Measurements from ENCODE around the gene GABRB1. TPM values are rescaled to one million over a fixed set of nuclear protein-coding genes. Genes with fewer than 3 reads are reported as not detected.

The GABRB1 gene
- polyA plus RNA-seq, 3 donors: not detected

DNA sequence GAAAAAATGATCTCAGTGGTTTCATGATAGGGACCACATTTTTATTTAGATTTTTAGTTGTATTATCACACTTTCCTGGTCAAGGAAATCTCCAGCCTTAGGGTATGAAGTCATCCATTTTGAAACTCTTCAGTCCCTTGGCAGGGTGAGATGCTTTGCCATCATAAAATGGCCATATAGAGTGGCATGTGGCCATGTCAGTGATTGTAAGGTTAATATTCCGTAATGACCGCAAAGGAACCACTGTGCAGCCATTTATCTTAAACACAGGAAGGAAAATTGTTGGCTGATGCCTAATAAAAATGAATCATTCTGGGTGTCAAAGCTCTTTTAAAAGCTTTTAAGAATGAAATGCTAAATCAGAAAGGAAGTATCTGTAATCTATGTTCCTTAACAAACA lies 396.6 kb downstream of the GABRB1 start:
- peaks cover under 1 to 1% of the 10 kb centered on the region in 2 donors for H3K4me1 ChIP-seq (ENCODE audit: control insufficient read depth in 1 of 2, insufficient read depth in 2 of 2, low read length in 2 of 2)
- Mint-ChIP-seq H3K9me3 (peaks cover 0 to 18% (median 4%) of the 10 kb centered on the region in 7 donors), H3K27me3 (ENCODE audit: low read depth in 3 of 3) (peaks cover 0 to 3% (median 0%) of the 10 kb centered on the region in 3 donors), H3K36me3 (no peaks in the 10 kb centered on the region), H3K4me1 (peaks cover 14% of the 10 kb centered on the region), H3K27ac (no peak overlapping the region), H3K4me3 (no peak overlapping the region)
- no peaks in the 10 kb centered on the region for H3K36me3 ChIP-seq (replicated peaks in 1 of 2; ENCODE audit: control insufficient read depth in 1 of 2, insufficient read depth in 2 of 2, low read length in 2 of 2)
- H3K9ac ChIP-seq (ENCODE audit: insufficient read depth, low read length, poor library complexity, severe bottlenecking): no peak overlapping the region
- H2AFZ ChIP-seq (ENCODE audit: insufficient read depth, low read depth, low read length, poor library complexity, severe bottlenecking): no peak overlapping the region
- WGBS (ENCODE audit: insufficient coverage): no CpG with 5 or more reads among the region's 2 CpGs
- no peaks in the 10 kb centered on the region for H3K27me3 ChIP-seq (ENCODE audit: control insufficient read depth in 2 of 2, insufficient read depth in 2 of 2, low read length in 2 of 2)
- H3K9me3 ChIP-seq (replicated peaks in 1 of 2; ENCODE audit: control insufficient read depth in 1 of 2, insufficient read depth in 1 of 2, low read length in 2 of 2): peaks cover 3 to 8% of the 10 kb centered on the region in 2 donors
- intact Hi-C loops (cut with micrococcal nuclease): no loop called here
- no peak for DNase-seq
- H3K79me2 ChIP-seq (ENCODE audit: insufficient read depth, low read length): no peaks in the 10 kb centered on the region
- TF ChIP-seq, protein P1, sequence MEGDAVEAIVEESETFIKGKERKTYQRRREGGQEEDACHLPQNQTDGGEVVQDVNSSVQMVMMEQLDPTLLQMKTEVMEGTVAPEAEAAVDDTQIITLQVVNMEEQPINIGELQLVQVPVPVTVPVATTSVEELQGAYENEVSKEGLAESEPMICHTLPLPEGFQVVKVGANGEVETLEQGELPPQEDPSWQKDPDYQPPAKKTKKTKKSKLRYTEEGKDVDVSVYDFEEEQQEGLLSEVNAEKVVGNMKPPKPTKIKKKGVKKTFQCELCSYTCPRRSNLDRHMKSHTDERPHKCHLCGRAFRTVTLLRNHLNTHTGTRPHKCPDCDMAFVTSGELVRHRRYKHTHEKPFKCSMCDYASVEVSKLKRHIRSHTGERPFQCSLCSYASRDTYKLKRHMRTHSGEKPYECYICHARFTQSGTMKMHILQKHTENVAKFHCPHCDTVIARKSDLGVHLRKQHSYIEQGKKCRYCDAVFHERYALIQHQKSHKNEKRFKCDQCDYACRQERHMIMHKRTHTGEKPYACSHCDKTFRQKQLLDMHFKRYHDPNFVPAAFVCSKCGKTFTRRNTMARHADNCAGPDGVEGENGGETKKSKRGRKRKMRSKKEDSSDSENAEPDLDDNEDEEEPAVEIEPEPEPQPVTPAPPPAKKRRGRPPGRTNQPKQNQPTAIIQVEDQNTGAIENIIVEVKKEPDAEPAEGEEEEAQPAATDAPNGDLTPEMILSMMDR (IDR thresholded peaks at IDR 0.05): no peak
- H3K4me3 ChIP-seq (replicated peaks in 1 of 3; ENCODE audit: low read depth in 2 of 3, low read length in 3 of 3): no peak overlapping the region
- no peak overlapping the region for H3K27ac ChIP-seq (ENCODE audit: low read depth in 1 of 2, low read length in 2 of 2)
- H3K4me2 ChIP-seq (replicated peaks; ENCODE audit: extremely low read depth, low read length, poor library complexity, severe bottlenecking): no peak overlapping the region
- H4K20me1 ChIP-seq (ENCODE audit: insufficient read depth, low read length): no peaks in the 10 kb centered on the region

DNA sequence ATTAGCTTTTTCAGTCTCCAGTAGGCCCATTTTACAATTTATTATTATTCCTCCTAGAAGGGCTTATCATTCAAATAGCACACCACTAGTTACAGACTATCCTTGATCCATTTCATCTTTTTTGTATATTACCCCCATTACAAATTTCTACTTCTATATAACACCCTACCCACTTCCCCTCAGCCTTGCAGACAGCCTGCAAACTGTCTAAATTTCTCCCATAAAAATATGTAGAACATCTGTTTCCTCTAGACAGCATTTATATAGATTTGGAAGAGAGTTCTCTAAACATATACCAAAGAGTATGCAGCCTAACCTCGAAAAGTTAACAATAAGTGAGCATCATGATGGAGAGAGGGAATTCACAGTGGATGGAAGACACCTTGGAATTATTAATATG lies 401.4 kb downstream of the GABRB1 start:
- no peaks in the 10 kb centered on the region for H3K9me3 ChIP-seq (replicated peaks in 1 of 2; ENCODE audit: control insufficient read depth in 1 of 2, insufficient read depth in 1 of 2, low read length in 2 of 2)
- no peak overlapping the region for H3K4me2 ChIP-seq (replicated peaks; ENCODE audit: extremely low read depth, low read length, poor library complexity, severe bottlenecking)
- H3K27me3 Mint-ChIP-seq (ENCODE audit: low read depth in 3 of 3): no peaks in the 10 kb centered on the region
- intact Hi-C loops (cut with micrococcal nuclease): no loop called here
- peaks cover 6% of the 10 kb centered on the region for H3K79me2 ChIP-seq (ENCODE audit: insufficient read depth, low read length)
- no peak for DNase-seq
- H2AFZ ChIP-seq (ENCODE audit: insufficient read depth, low read depth, low read length, poor library complexity, severe bottlenecking): no peak overlapping the region
- no peaks in the 10 kb centered on the region for H3K27me3 ChIP-seq (ENCODE audit: control insufficient read depth in 2 of 2, insufficient read depth in 2 of 2, low read length in 2 of 2)
- H3K36me3 ChIP-seq (replicated peaks in 1 of 2; ENCODE audit: control insufficient read depth in 1 of 2, insufficient read depth in 2 of 2, low read length in 2 of 2): no peaks in the 10 kb centered on the region
- TF ChIP-seq, protein P1 (IDR thresholded peaks at IDR 0.05): no peak
- H3K9ac ChIP-seq (ENCODE audit: insufficient read depth, low read length, poor library complexity, severe bottlenecking): no peak overlapping the region
- no CpG with 5 or more reads among the region's 1 CpG for WGBS (ENCODE audit: insufficient coverage)
- H3K27ac Mint-ChIP-seq: no peak overlapping the region
- peaks cover 0 to 3% (median 1%) of the 10 kb centered on the region in 7 donors for H3K9me3 Mint-ChIP-seq
- no peaks in the 10 kb centered on the region for H3K4me1 ChIP-seq (ENCODE audit: control insufficient read depth in 1 of 2, insufficient read depth in 2 of 2, low read length in 2 of 2)
- no peak overlapping the region for H3K4me3 ChIP-seq (replicated peaks in 1 of 3; ENCODE audit: low read depth in 2 of 3, low read length in 3 of 3)
- no peaks in the 10 kb centered on the region for H3K36me3 Mint-ChIP-seq
- H3K4me3 Mint-ChIP-seq: no peak overlapping the region
- no peak overlapping the region for H3K27ac ChIP-seq (ENCODE audit: low read depth in 1 of 2, low read length in 2 of 2)
- H4K20me1 ChIP-seq (ENCODE audit: insufficient read depth, low read length): no peaks in the 10 kb centered on the region
- H3K4me1 Mint-ChIP-seq: peaks cover 5% of the 10 kb centered on the region
